IMR-90 (cell line): ENCODE data around the gene RAD52. TPM values are rescaled to one million over a fixed set of nuclear protein-coding genes. Genes with fewer than 3 reads are reported as not detected.

Experiments
- ATAC-seq: fragments of 200-7000 bp; cut with Tn5 transposase; 2 replicates; pipeline ENCODE4 v1.9.1; 2020; ENCODE audit warnings: low read depth, mild to moderate bottlenecking, moderate library complexity
- BruUV-seq: library from RNA; stranded (reverse); fragments of 400-500 nt; replicated peaks from 2 replicates; lab custom pipeline; 2021; lab: Mats Ljungman, UMichigan
- CTCF ChIA-PET: fragments of 300-600 bp; formaldehyde crosslinking; extraction: SDS; loops from one replicate; lab custom pipeline; 2021; ENCODE audit warnings: antibody characterized with exemption; lab: Yijun Ruan, JAX
- POLR2A ChIA-PET: fragments of 300-600 bp; sonication (Branson Sonifier 250); formaldehyde crosslinking; loops from one replicate; lab custom pipeline; 2022; ENCODE audit warnings: antibody characterized with exemption; ENCODE audit not compliant: unreplicated experiment; lab: Charles Lee
- DNase-seq: peaks from one replicate; pipeline ENCODE4 v3.0.0; 2013
- H2AFZ ChIP-seq: replicated peaks from 2 replicates; pipeline ENCODE3; 2013; ENCODE audit warnings: low read length, mild to moderate bottlenecking; ENCODE audit not compliant: poor library complexity
- H2AK5ac ChIP-seq: 2 replicates; pipeline ENCODE4 v1.6.1; 2013; ENCODE audit warnings: low read depth, low read length, inconsistent platforms
- H2AK9ac ChIP-seq: replicated peaks from 2 replicates; pipeline ENCODE3; 2013; ENCODE audit warnings: mild to moderate bottlenecking, low read depth, low read length, moderate library complexity; ENCODE audit not compliant: poor library complexity
- H2BK120ac ChIP-seq: 2 replicates; pipeline ENCODE4 v1.6.1; 2013; ENCODE audit warnings: low read depth, low read length, inconsistent platforms
- H2BK15ac ChIP-seq: 3 replicates; pipeline ENCODE4 v1.6.1; 2013; ENCODE audit warnings: low read depth, low read length, inconsistent platforms
- H2BK20ac ChIP-seq: 2 replicates; pipeline ENCODE4 v1.6.1; 2013; ENCODE audit warnings: low read depth, mild to moderate bottlenecking, inconsistent platforms, low read length, moderate library complexity
- H2BK5ac ChIP-seq: 2 replicates; pipeline ENCODE4 v1.6.1; 2013; ENCODE audit warnings: mild to moderate bottlenecking, low read depth, low read length, inconsistent platforms; ENCODE audit not compliant: poor library complexity, severe bottlenecking
- H3K14ac ChIP-seq: replicated peaks from 2 replicates; pipeline ENCODE4 v1.6.1; 2013; ENCODE audit warnings: low read depth, low read length, inconsistent platforms
- H3K18ac ChIP-seq: 2 replicates; pipeline ENCODE4 v1.6.1; 2013; ENCODE audit warnings: low read depth, low read length, control low read depth
- H3K23ac ChIP-seq: 2 replicates; pipeline ENCODE4 v1.6.1; 2013; ENCODE audit warnings: low read depth, low read length, inconsistent platforms
- H3K27ac ChIP-seq: 2 replicates; pipeline ENCODE4 v1.5.1; 2013; ENCODE audit warnings: mild to moderate bottlenecking, control low read depth, low read length; ENCODE audit not compliant: insufficient read depth
- H3K27me3 ChIP-seq: 2 replicates; pipeline ENCODE4 v1.6.1; 2013; ENCODE audit warnings: low read length; ENCODE audit not compliant: control insufficient read depth, insufficient read depth
- H3K36me3 ChIP-seq: 2 replicates; pipeline ENCODE4 v1.6.1; 2013; ENCODE audit warnings: low read length, mixed read lengths; ENCODE audit not compliant: control insufficient read depth, insufficient read depth
- H3K4ac ChIP-seq: 2 replicates; pipeline ENCODE4 v1.6.1; 2013; ENCODE audit warnings: low read depth, low read length, inconsistent platforms
- H3K4me1 ChIP-seq: 2 replicates; pipeline ENCODE4 v1.6.1; 2013; ENCODE audit warnings: low read length, mixed read lengths; ENCODE audit not compliant: control insufficient read depth, insufficient read depth
- H3K4me2 ChIP-seq: 2 replicates; pipeline ENCODE4 v1.6.1; 2013; ENCODE audit warnings: low read depth, mild to moderate bottlenecking, control low read depth, low read length, moderate library complexity
- H3K4me3 ChIP-seq: 2 replicates; pipeline ENCODE4 v1.5.1; 2013; ENCODE audit warnings: low read depth, mild to moderate bottlenecking, control low read depth, low read length, moderate library complexity; ENCODE audit not compliant: insufficient read depth
- H3K56ac ChIP-seq: 2 replicates; pipeline ENCODE4 v1.6.1; 2013; ENCODE audit warnings: low read length, inconsistent platforms; ENCODE audit not compliant: insufficient read depth; ENCODE audit errors: extremely low read depth
- H3K79me1 ChIP-seq, 2 experiments: 2 replicates each; pipeline ENCODE4 v1.6.1; 2013; ENCODE audit warnings: low read length in 2 of 2, inconsistent platforms in 1 of 2, low read depth in 1 of 2
- H3K9ac ChIP-seq: 2 replicates; pipeline ENCODE4 v1.6.1; 2013; ENCODE audit warnings: low read depth, low read length, control low read depth
- H3K9me1 ChIP-seq: 2 replicates; pipeline ENCODE4 v1.6.1; 2013; ENCODE audit warnings: low read length, inconsistent platforms; ENCODE audit not compliant: insufficient read depth
- H3K9me3 ChIP-seq: 2 replicates; pipeline ENCODE4 v1.6.1; 2013; ENCODE audit warnings: low read length; ENCODE audit not compliant: control insufficient read depth, insufficient read depth
- H4K20me1 ChIP-seq: 2 replicates; pipeline ENCODE4 v1.6.1; 2013; ENCODE audit warnings: low read length, inconsistent platforms; ENCODE audit not compliant: insufficient read depth
- H4K5ac ChIP-seq: 2 replicates; pipeline ENCODE4 v1.6.1; 2013; ENCODE audit warnings: mild to moderate bottlenecking, low read depth, low read length, control low read depth
- H4K8ac ChIP-seq, 2 experiments: 2 replicates each; pipeline ENCODE4 v1.6.1; 2013; ENCODE audit warnings: low read depth in 2 of 2, low read length in 2 of 2, control low read depth in 1 of 2, inconsistent platforms in 1 of 2
- H4K91ac ChIP-seq: 2 replicates; pipeline ENCODE4 v1.6.1; 2013; ENCODE audit warnings: low read depth, low read length, inconsistent platforms; ENCODE audit not compliant: insufficient read depth
- CEBPB ChIP-seq: IDR thresholded peaks from 2 replicates; pipeline ENCODE4 v1.6.1; 2012; ENCODE audit warnings: low read depth, low read length, improper control_type of control experiment
- CHD1 ChIP-seq: IDR thresholded peaks from 2 replicates; pipeline ENCODE4 v1.6.1; 2012; ENCODE audit warnings: low read depth, low read length, improper control_type of control experiment
- WGBS, 2 experiments: methylation state at CpG; one replicate each; pipeline versions ENCODE4 v1.1.5 to v1.1.7; 2013; ENCODE audit warnings: missing lambda C conversion rate in 2 of 2; ENCODE audit not compliant: insufficient read length in 1 of 2; ENCODE audit errors: extremely low coverage in 2 of 2; 5-methylcytosine and 5-hydroxymethylcytosine counted together
- dilution Hi-C: fragments of 300-500 bp; cut with HindIII; formaldehyde crosslinking; loops from one replicate; pipeline ENCODE4 v1.14.3; 2018; ENCODE audit warnings: low sequenced_read_pairs; ENCODE audit not compliant: unreplicated experiment
- in situ Hi-C: fragments of 300-500 bp; cut with MboI; formaldehyde crosslinking; loops from 3 replicates; pipeline ENCODE4 v1.14.3; 2019; ENCODE audit warnings: low sequenced_read_pairs, inconsistent platforms, mixed read lengths
- intact Hi-C: fragments of 100-400 bp; cut with micrococcal nuclease; formaldehyde crosslinking; loops from 2 replicates; pipeline ENCODE4 v1.10.0; 2022
- polyA plus RNA-seq, 3 experiments: library from polyadenylated mRNA; depleted of rRNA; stranded (reverse); fragments of >200 nt; gene quantifications; 2 replicates each; pipeline ENCODE4 v1.2.3, GENCODE V29; 2012; ENCODE audit warnings: low replicate concordance in 1 of 3
- total RNA-seq: library from RNA; depleted of rRNA; stranded (reverse); fragments of >200 nt; gene quantifications from 2 replicates; pipeline ENCODE4 v1.2.3, GENCODE V29; 2012

The RAD52 gene
- total and polyA plus RNA-seq, 2 of the 4 experiments (the other 2 are of a cell fraction): 10.7 to 11.3 TPM

DNA sequence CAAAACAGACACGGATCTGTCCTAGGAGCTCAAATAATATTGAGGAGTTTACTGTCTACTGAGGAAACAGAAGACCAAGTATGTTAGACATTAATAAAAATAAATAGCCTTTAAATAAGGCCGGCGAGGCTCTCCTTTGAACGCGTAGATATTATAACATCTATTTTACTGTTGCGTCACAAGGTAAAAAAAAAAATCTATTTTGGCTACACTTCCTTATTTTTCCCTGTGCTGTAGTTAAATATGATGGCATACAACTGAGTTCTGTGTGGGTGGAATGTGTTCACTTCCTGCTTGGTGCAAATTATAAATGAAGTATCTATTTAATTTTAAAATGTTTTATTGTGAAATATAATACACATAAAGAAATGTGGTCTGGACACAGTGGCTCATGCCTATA, 17.2 kb upstream of the RAD52 start:
- POLR2A ChIA-PET: no interaction called here
- no TSS peak for BruUV-seq

More for the DNA sequence above, 17.2 kb upstream of the RAD52 start:
- intact Hi-C loops: no loop called here
- H2BK20ac ChIP-seq: no peak overlapping the region
- no peak overlapping the region for H2AK9ac ChIP-seq
- WGBS, 2 experiments: no CpG with 5 or more reads among the region's 6 CpGs
- H2BK120ac ChIP-seq: no peak overlapping the region
- ATAC-seq: no peak
- no peak overlapping the region for H3K56ac ChIP-seq
- no peak overlapping the region for H3K4me3 ChIP-seq
- H3K36me3 ChIP-seq: no peaks in the 10 kb centered on the region
- H4K91ac ChIP-seq: no peak overlapping the region
- no peak overlapping the region for H2BK5ac ChIP-seq
- H3K9ac ChIP-seq: no peak overlapping the region
- H4K20me1 ChIP-seq: no peaks in the 10 kb centered on the region
- no peaks in the 10 kb centered on the region for H3K27me3 ChIP-seq
- no peak overlapping the region for H4K8ac ChIP-seq
- no peak overlapping the region for H3K14ac ChIP-seq
- H3K4me2 ChIP-seq: no peak overlapping the region
- no peak overlapping the region for H2AFZ ChIP-seq
- no peak overlapping the region for H3K27ac ChIP-seq
- H2BK15ac ChIP-seq: no peak overlapping the region
- H3K4ac ChIP-seq: no peak overlapping the region
- dilution Hi-C loops: no loop called here
- H3K23ac ChIP-seq: no peak overlapping the region
- no peak for DNase-seq
- in situ Hi-C loops: no loop called here
- no peak overlapping the region for H3K18ac ChIP-seq
- no peaks in the 10 kb centered on the region for H3K9me3 ChIP-seq
- H3K4me1 ChIP-seq: peaks cover 5% of the 10 kb centered on the region; the same call in 1 of the 2 replicates
- TF ChIP-seq CHD1: no peak
- peak; percentile 23; the same call in 1 of the 2 replicates for TF ChIP-seq CEBPB
- H2AK5ac ChIP-seq: no peak overlapping the region
- CTCF ChIA-PET: no interaction called here
- no peaks in the 10 kb centered on the region for H3K9me1 ChIP-seq
- H4K5ac ChIP-seq: no peak overlapping the region
- H3K79me1 ChIP-seq: no peaks in the 10 kb centered on the region
